GM10266 (cell line): ENCODE results near the gene RASAL1.
"Not testable (repeated sequence)": the region's sequence is repeated elsewhere in the genome, so short reads cannot be mapped to it uniquely, and the experiment has no call there.

Experiments used
- DNase-seq: peaks from one replicate; pipeline ENCODE4 v3.0.0; 2012; ENCODE audit errors: extremely low spot score
- TF ChIP-seq, protein P1 (sequence below): IDR thresholded peaks from 2 replicates; pipeline ENCODE4 v1.5.1; 2012; ENCODE audit warnings: mild to moderate bottlenecking, low read depth; ENCODE audit not compliant: control insufficient read depth, insufficient read depth; ENCODE audit errors: missing control alignments

The RASAL1 gene

GRCh38 chr12:113145720-113146551, 10.4 kb upstream of the RASAL1 start:
- no peak for DNase-seq
- TF ChIP-seq, protein P1, sequence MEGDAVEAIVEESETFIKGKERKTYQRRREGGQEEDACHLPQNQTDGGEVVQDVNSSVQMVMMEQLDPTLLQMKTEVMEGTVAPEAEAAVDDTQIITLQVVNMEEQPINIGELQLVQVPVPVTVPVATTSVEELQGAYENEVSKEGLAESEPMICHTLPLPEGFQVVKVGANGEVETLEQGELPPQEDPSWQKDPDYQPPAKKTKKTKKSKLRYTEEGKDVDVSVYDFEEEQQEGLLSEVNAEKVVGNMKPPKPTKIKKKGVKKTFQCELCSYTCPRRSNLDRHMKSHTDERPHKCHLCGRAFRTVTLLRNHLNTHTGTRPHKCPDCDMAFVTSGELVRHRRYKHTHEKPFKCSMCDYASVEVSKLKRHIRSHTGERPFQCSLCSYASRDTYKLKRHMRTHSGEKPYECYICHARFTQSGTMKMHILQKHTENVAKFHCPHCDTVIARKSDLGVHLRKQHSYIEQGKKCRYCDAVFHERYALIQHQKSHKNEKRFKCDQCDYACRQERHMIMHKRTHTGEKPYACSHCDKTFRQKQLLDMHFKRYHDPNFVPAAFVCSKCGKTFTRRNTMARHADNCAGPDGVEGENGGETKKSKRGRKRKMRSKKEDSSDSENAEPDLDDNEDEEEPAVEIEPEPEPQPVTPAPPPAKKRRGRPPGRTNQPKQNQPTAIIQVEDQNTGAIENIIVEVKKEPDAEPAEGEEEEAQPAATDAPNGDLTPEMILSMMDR: no peak

DNA sequence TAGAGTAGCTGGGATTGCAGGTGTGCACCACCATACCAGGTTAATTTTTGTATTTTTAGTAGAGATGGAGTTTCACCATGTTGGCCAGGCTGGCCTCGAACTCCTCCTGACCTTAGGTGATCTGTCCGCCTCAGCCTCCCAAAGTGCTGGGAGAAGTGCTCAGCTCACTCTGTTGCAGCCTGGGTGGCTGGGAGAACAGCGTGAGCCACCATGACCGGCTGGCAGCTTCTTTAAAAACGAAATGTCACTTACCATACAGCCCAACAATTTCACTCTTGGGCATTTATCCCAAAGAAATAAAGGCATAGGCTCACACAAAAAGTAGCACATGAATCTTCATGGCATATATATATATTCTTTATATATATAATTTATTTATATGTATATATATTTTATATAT, 9.2 kb upstream of the RASAL1 start:
- TF ChIP-seq, protein P1: no peak
- DNase-seq: no peak

DNA sequence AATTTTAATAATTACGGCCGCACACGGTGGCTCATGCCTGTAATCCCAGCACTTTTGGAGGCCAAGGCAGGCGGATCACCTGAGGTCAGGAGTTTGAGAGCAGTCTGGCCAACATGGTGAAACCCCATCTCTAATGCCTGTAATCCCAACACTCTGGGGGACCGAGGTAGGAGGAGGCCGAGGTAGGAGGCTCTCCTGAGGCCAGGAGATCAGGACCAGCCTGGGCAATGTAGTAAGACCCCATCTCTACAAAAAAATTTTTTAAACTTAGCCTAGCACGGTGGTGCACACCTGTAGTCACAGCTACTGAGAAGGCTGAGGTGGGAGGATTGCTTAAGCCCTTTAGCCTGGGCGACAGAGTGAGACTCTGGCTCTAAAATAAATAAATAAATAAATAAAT, 8.4 kb upstream of the RASAL1 start:
- TF ChIP-seq, protein P1: no peak
- DNase-seq: no peak

DNA sequence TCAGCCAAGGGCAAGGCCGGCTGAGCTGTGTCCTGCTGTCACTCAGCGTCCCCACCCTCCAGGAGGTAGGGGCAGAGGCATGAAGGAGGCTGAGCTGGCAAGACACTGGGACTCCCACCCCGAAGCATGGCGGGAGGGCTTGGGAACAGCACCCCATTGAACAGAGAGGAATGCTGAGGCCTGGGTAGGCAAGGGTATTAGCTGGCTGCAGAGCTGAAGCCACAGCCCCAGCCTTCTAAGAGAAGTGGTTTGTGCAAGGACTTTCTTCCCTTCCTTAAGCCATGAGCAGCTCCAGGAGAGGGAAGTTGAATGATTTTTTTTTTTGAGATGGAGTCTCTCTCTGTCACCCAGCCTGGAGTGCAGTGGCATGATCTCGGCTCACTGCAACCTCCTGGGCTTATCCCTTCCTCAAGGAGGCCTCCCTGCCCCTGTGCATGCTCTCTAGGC, 7.3 kb upstream of the RASAL1 start:
- DNase-seq: no peak
- TF ChIP-seq, protein P1: no peak

- no peak for DNase-seq
- TF ChIP-seq, protein P1: no peak
These were observed 6.8 kb upstream of the RASAL1 start for GRCh38 chr12:113142173-113142885.

DNA sequence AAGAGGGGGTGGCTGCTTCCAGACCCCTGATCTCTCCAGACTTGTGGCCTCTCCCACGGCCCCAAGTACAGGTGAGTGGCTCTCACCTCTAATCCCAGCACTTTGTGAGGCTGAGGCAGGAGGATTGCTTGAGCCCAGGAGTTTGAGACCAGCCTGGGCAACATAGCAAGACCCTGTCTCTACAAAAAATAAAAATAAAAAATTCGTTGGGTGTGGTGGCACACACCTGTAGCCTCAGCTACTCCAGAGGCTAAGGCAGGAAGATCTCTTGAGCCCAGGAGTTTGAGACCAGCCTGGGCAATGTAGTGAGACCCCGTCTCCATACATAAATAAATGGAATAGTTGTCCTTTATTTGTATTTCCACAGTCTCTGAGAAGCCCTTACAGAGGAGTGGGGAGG, 6.2 kb upstream of the RASAL1 start:
- DNase-seq: not testable (repeated sequence)

DNA sequence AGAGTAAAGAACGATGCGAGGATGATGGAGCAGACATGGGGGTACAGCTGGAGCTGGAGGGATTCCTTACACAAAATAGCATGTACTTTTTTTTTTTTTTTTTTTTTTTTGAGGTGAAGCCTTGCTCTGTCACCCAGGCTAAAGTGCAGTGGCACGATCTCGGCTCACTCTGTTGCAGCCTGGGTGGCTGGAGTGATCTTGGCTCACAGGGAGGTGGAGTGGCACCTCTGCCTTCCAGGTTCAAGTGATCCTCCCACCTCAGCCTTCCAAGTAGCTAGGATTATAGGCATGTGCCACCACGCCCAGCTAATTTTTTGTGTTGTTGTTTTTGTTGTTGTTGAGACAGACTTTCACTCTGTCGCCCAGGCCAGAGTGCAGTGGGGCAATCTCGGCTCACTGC, 5.1 kb upstream of the RASAL1 start:
- TF ChIP-seq, protein P1: no peak
- DNase-seq: no peak
